LNCAP (cell line): ENCODE data around the gene OBSL1.

ENCODE experiments used
- TF ChIP-seq, protein P1 (sequence below): fragments of 450-650 bp; IDR thresholded peaks from 2 replicates; pipeline ENCODE4 v1.5.1; 2017; ENCODE audit warnings: mild to moderate bottlenecking

Gene OBSL1

DNA sequence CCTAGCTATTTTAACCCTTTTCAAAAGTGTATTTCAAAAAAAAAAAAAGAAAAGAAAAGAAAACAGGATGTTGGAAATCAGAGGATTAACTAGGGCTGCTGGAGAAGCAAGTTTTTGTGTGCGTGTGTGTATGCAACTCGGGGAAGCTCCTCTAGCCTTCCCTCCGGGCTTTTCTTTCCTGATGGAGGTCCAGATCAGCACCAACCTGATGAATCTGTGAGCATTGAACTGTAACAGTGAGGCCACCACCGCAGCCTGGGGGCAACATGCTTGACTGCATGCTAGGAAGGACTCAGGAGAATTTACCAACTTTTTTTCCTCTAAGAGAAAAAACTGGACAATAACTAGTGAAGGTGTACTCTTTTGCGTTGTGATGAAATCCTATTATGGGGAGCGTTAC, 2.3 kb downstream of the OBSL1 start:
- TF ChIP-seq, protein P1, sequence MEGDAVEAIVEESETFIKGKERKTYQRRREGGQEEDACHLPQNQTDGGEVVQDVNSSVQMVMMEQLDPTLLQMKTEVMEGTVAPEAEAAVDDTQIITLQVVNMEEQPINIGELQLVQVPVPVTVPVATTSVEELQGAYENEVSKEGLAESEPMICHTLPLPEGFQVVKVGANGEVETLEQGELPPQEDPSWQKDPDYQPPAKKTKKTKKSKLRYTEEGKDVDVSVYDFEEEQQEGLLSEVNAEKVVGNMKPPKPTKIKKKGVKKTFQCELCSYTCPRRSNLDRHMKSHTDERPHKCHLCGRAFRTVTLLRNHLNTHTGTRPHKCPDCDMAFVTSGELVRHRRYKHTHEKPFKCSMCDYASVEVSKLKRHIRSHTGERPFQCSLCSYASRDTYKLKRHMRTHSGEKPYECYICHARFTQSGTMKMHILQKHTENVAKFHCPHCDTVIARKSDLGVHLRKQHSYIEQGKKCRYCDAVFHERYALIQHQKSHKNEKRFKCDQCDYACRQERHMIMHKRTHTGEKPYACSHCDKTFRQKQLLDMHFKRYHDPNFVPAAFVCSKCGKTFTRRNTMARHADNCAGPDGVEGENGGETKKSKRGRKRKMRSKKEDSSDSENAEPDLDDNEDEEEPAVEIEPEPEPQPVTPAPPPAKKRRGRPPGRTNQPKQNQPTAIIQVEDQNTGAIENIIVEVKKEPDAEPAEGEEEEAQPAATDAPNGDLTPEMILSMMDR = no peak

DNA sequence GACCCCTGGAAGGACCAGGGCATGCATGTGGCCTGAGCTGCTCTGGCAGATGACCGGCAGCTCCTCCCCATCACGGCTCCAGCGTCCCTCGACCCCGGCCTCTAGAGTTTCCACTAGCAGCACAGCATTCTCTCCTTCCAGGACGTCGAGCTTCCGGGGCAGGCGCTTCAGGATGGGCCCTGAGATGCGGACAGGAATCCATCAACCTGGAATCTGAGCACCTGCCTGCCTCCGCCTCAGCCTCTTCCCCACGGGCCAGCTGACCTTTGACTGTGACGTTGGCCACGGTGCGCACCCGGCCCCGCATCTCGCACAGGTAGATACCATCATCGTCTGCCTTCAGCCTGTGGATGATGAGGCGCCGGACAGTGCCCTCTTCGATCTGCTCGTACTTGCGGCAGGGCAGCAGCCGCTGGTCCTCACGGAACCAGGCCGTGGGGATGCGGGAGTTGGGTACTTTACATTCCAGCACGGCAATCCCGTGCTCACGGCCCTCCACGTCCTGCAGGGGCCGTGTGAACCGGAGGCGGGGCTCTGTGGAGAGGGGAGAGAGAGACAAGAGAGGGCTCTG, 3.5 kb downstream of the OBSL1 start:
- TF ChIP-seq, protein P1 = no peak

DNA sequence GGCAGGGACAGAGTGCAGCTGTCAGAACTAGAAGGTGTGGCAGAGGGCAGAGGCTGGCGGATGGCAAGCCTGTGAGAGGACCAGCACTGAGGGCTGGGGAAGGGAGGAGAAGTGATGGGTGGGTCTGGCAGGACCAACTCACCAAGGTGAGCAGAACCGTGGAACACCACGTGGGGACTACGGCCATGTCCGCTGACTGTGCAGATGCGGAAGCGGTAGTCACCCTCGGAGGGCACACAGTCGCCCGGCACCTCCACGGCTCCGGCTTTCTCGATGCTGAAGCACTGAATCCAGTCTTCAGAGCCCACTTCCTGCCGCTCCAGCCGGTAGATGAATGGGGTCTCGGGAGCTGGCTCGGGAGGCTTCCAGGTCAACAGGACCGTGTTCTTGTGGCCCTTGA, 4.2 kb downstream of the OBSL1 start:
- TF ChIP-seq, protein P1 = no peak

DNA sequence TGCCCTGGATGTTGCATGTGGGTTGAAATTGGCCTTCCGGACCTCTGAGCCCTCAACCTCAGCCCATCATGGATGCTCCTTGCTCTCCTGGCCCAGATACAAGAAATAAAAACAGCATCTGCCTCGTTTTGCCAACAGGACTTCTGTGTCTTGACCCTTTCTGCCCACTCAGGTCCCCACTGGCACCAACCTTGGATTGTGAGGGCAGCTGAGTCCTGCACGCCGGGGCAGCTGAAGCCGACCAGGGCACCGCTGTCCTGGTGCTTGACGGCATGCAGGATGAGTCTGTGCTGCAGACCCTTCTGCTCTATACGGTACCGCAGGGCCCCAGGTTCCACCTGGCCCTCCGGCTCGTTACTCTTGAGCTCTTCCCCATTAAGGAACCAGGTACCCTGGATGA, 4.7 kb downstream of the OBSL1 start:
- TF ChIP-seq, protein P1 = no peak

DNA sequence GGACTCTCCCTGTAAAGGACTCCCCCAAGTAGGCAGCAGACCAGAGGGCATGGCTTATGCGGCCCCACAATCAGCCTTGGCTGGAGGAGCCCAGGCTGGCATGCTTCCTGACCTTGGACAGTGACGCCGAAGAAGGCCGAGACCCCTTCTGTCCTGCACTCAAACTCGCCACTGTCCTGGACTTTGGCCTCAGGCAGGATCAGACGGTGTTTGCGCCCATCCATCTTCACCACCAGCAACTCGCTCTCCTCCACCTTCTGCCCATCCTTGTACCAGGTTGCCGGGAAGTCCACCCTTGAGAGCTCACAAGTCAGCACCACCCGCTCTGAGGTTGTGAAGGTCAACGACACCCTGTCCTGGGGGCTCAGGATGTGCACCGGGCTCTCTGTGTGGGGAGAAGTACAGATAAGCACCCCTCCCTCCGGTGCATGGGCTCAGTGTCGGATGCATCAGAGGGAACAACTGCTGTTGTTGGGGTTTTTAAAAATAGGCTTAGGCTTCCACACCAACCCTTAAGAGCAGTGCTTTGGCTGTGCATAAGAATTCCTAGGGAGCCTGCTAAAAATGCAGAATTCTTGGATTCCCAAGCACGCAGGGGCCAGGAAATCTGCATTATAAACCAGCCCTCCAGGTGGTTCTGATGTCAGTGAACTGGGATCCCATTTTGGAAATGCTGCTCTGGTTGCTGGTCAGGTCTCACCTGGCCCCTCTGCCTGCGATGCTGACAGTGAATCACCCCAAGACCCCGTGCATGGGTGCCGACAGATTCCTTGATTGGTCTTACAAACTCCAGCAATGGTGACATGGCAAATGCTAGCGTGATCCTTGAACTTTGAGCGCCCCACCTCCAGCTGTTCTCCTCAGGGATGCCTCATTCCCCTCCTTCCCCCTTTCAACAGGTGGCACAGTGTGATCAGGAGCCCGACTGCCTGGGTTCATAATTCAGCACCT, 5.9 kb downstream of the OBSL1 start:
- TF ChIP-seq, protein P1 = no peak

DNA sequence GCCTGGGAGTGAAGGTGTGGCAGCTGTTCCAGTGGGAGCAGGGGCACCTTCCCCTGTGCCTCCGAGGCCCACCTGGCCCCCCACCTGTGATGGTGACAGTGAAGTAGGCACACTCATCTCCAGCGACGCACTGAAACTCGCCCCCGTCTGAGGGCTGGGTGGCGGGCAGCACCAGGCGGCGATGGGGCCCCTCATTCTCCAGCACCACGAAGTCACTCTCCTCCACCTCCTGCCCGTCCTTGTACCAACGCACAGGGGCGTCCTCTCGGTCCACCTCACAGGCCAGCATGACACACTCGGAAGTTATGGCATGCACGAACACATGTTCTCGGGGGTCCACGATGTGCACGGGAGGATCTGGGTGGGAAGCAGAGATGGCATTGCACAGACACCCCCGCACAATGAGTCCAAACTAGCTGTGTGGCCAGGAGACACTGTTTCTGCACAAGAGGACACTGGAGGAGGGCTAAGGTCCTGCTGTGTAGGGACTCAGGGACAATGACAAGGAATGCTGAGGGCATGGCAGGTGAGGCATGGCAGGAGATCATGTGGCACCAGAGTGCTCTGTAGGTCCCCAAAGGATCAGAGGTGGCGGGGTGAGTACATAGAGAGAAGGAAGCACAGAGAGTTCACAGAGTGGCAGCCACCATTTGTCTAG, 7.9 kb downstream of the OBSL1 start:
- TF ChIP-seq, protein P1 = no peak

DNA sequence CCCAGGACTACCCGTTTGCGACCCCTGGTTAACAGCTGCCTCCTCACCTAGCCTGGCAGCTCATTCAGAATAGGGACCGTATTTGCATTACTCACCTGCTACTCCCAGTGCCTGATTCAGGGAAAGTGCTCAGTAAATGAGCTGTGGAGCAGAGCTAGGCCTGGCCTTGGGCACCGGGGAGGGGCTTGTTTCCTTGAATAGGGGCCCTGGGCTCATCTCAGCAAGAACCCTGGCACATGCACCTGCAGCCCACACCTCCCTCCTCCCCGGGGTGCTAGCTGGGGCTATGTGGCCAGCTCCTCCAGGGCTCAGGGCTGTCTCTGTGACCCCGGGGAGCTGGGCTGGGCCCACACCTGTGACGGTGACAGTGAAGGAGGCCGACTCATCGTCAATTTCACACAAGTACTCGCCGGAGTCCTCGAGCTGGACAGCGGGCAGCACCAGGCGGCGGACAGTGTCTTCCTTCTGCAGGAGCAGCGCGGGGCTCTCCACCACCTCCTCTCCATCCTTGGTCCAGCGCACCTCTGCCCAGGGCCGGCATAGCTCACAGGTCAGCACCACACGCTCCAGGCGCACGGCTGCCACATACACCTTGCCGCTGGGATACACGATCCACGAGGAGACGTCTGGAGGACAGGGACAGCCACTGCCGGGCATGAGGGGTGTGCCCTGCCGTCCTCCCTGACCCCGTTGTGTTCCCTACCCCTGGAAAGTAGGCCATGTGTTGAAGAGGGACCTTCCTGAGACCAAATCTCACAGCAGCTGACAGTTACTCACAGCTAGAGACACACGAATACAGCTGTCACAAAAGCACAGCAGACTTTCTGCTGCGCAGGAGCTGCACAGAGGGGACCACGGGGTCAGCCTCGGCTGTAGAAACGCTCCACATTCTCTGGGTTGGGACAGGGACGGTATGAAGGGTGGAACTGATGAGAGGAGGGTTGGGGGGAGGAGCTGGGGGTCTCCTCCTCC, 9.0 kb downstream of the OBSL1 start:
- TF ChIP-seq, protein P1 = no peak
